Activated CD4-positive, alpha-beta T cell treated with anti-CD3 and anti-CD28 coated beads for 36 hours (primary cell): Measurements from ENCODE around the gene ZC3H4. TPM values are rescaled to one million over a fixed set of nuclear protein-coding genes. Genes with fewer than 3 reads are reported as not detected.
A peak's percentile ranks its signal among the peaks of the same experiment; 100 is the strongest.

Experiments
- ATAC-seq: fragments of 200-7000 bp; cut with Tn5 transposase; one replicate; pipeline ENCODE4 v1.10.0; 2021; ENCODE audit warnings: mild to moderate bottlenecking, moderate library complexity
- CTCF ChIA-PET: fragments of 350-600 bp; sonication (Branson Sonifier 250); formaldehyde crosslinking; loops from one replicate; lab custom pipeline; 2021; ENCODE audit warnings: antibody characterized with exemption; lab: Charles Lee
- POLR2A ChIA-PET: fragments of 350-600 bp; sonication (Branson Sonifier 250); formaldehyde crosslinking; loops from one replicate; lab custom pipeline; 2021; ENCODE audit warnings: antibody characterized with exemption, inconsistent platforms; lab: Charles Lee
- DNase-seq: peaks from one replicate; pipeline ENCODE4 v3.0.0-alpha.2; 2020
- H3K27ac Mint-ChIP-seq: one replicate; pipeline ENCODE4 v1.8.0; 2021; ENCODE audit warnings: mixed read lengths
- H3K27me3 Mint-ChIP-seq: one replicate; pipeline ENCODE4 v1.8.0; 2021; ENCODE audit warnings: mixed read lengths
- H3K36me3 Mint-ChIP-seq: one replicate; pipeline ENCODE4 v1.8.0; 2021; ENCODE audit warnings: low read depth, mixed read lengths
- H3K4me1 Mint-ChIP-seq: one replicate; pipeline ENCODE4 v1.8.0; 2021; ENCODE audit warnings: mixed read lengths
- H3K4me3 Mint-ChIP-seq: one replicate; pipeline ENCODE4 v1.8.0; 2021; ENCODE audit warnings: mild to moderate bottlenecking, moderate library complexity, mixed read lengths
- H3K9me3 Mint-ChIP-seq: one replicate; pipeline ENCODE4 v1.8.0; 2021; ENCODE audit warnings: low read depth, mixed read lengths
- intact Hi-C, 2 experiments: fragments of 100-400 bp; cut with DNase I in 1 of 2; cut with micrococcal nuclease in 1 of 2; formaldehyde crosslinking; loops; one replicate each; pipeline versions ENCODE4 v1.14.2 to v1.15.1; 2022 to 2024; cut with DNase I, micrococcal nuclease
- total RNA-seq, 2 experiments: library from RNA; stranded (reverse); gene quantifications; one replicate each; pipeline ENCODE4 v1.2.3, GENCODE V29; 2021

ZC3H4 gene
- total RNA-seq, 2 experiments from 2014 or later, result 88.6 to 128 TPM

GRCh38 chr19:47122359-47123335 lies 9.1 kb upstream of the ZC3H4 start:
- ChIA-PET POLR2A (interaction anchor here (0.7 to 0.9 kb wide), 2 partner anchors 9 to 14 kb away, joined by 3 read pairs; partner anchors contain the start of gene ZC3H4), CTCF (interaction anchor here (0.7 to 2.3 kb wide), 14 partner anchors 8 to 122 kb away, joined by 3 to 11 read pairs (median 4); partner anchors contain the start of genes SAE1 and ZC3H4)
- Mint-ChIP-seq H3K36me3 (no peaks in the 10 kb centered on the region), H3K27ac (no peak overlapping the region), H3K4me3 (no peak overlapping the region), H3K4me1 (peaks cover 3% of the 10 kb centered on the region), H3K9me3 (no peaks in the 10 kb centered on the region), H3K27me3 (no peaks in the 10 kb centered on the region)
- no peak for DNase-seq
- no peak for ATAC-seq
- intact Hi-C loops, result no loop called here

GRCh38 chr19:47120470-47121067 lies 7.0 kb upstream of the ZC3H4 start:
- no peak for ATAC-seq
- ChIA-PET POLR2A (interaction anchor here (0.6 kb wide), 1 partner anchor 33 kb away, joined by 3 read pairs; no protein-coding TSS in a partner anchor), CTCF (interaction anchor here (0.7 to 1.1 kb wide), 3 partner anchors 40 to 108 kb away, joined by 3 read pairs; no protein-coding TSS in a partner anchor)
- H3K9me3 Mint-ChIP-seq, result no peaks in the 10 kb centered on the region
- no peaks in the 10 kb centered on the region for H3K36me3 Mint-ChIP-seq
- peaks cover 3% of the 10 kb centered on the region for H3K4me1 Mint-ChIP-seq
- H3K27me3 Mint-ChIP-seq, result no peaks in the 10 kb centered on the region
- H3K27ac Mint-ChIP-seq, result no peak overlapping the region
- no peak overlapping the region for H3K4me3 Mint-ChIP-seq
- no peak for DNase-seq
- intact Hi-C loops, result no loop called here

GRCh38 chr19:47113850-47114651 lies 475 bp upstream of the ZC3H4 start:
- Mint-ChIP-seq H3K4me1 (peaks cover 16% of the 10 kb centered on the region), H3K27ac (peak overlapping the region; percentile 100), H3K9me3 (no peaks in the 10 kb centered on the region), H3K36me3 (peaks cover 26% of the 10 kb centered on the region), H3K4me3 (peak overlapping the region; percentile 93), H3K27me3 (no peaks in the 10 kb centered on the region)
- intact Hi-C loops, result loop anchor here (1.0 to 10.0 kb wide), 29 partner anchors 16 to 1647 kb away; partner anchors contain the start of genes DHX34 (in 2 of the 2), SAE1 (in 2 of the 2), SLC1A5 (in 2 of the 2) and TMEM160 (in 2 of the 2)
- no peak for ATAC-seq
- ChIA-PET POLR2A (interaction anchor here (0.6 to 2.0 kb wide), 18 partner anchors 8 to 253 kb away, joined by 3 to 17 read pairs (median 6); partner anchors contain the start of genes CCDC9, DHX34 and SAE1), CTCF (interaction anchor here (0.7 to 3.0 kb wide), 14 partner anchors 8 to 235 kb away, joined by 3 to 16 read pairs (median 4); partner anchors contain the start of genes DHX34 and SAE1)
- no peak for DNase-seq

GRCh38 chr19:47112166-47112996 lies 1.2 kb downstream of the ZC3H4 start:
- POLR2A ChIA-PET, result interaction anchor here (0.7 to 2.0 kb wide), 16 partner anchors 17 to 251 kb away, joined by 3 to 17 read pairs (median 6); partner anchors contain the start of genes CCDC9, DHX34 and SAE1
- H3K36me3 Mint-ChIP-seq, result peaks cover 39% of the 10 kb centered on the region
- CTCF ChIA-PET, result interaction anchor here (0.7 to 2.5 kb wide), 10 partner anchors 10 to 255 kb away, joined by 3 to 9 read pairs (median 4); partner anchors contain the start of gene SAE1
- peak; percentile 92 for DNase-seq
- ATAC-seq, result peak; percentile 3
- no peaks in the 10 kb centered on the region for H3K9me3 Mint-ChIP-seq
- H3K4me3 Mint-ChIP-seq, result peak overlapping the region; percentile 93
- no peaks in the 10 kb centered on the region for H3K27me3 Mint-ChIP-seq
- intact Hi-C loops, result loop anchor here (2.0 to 10.0 kb wide), 16 partner anchors 18 to 1645 kb away; partner anchors contain the start of genes BICRA (in 1 of the 2), CALM3 (in 1 of the 2), CARD8 (in 1 of the 2) and DBP (in 1 of the 2)
- H3K4me1 Mint-ChIP-seq, result peaks cover 33% of the 10 kb centered on the region
- peak overlapping the region; percentile 100 for H3K27ac Mint-ChIP-seq

GRCh38 chr19:47111682-47112165 lies 1.9 kb downstream of the ZC3H4 start:
- Mint-ChIP-seq H3K4me3 (peak overlapping the region; percentile 93), H3K4me1 (peaks cover 39% of the 10 kb centered on the region), H3K9me3 (no peaks in the 10 kb centered on the region), H3K27me3 (no peaks in the 10 kb centered on the region), H3K27ac (peak overlapping the region; percentile 100), H3K36me3 (peaks cover 46% of the 10 kb centered on the region)
- ATAC-seq (no peak), DNase-seq (no peak)
- CTCF ChIA-PET, result interaction anchor here (0.8 to 1.9 kb wide), 3 partner anchors 75 to 149 kb away, joined by 3 to 5 read pairs (median 3); no protein-coding TSS in a partner anchor
- POLR2A ChIA-PET, result interaction anchor here (0.7 to 1.6 kb wide), 4 partner anchors 17 to 145 kb away, joined by 3 to 11 read pairs (median 4); partner anchors contain the start of gene CCDC9
- intact Hi-C loops, result loop anchor here (2.0 to 10.0 kb wide), 16 partner anchors 19 to 1644 kb away; partner anchors contain the start of genes BICRA (in 1 of the 2), CALM3 (in 1 of the 2), CARD8 (in 1 of the 2) and DBP (in 1 of the 2)

GRCh38 chr19:47111006-47111621 lies 2.5 kb downstream of the ZC3H4 start:
- H3K27ac Mint-ChIP-seq, result peak overlapping the region; percentile 100
- ATAC-seq, result no peak
- H3K27me3 Mint-ChIP-seq, result no peaks in the 10 kb centered on the region

GRCh38 chr19:47110521-47111005 lies 3.0 kb downstream of the ZC3H4 start:
- Mint-ChIP-seq H3K4me3 (peak overlapping the region; percentile 93), H3K4me1 (peaks cover 51% of the 10 kb centered on the region), H3K36me3 (peaks cover 53% of the 10 kb centered on the region), H3K9me3 (no peaks in the 10 kb centered on the region), H3K27ac (peak overlapping the region; percentile 100), H3K27me3 (no peaks in the 10 kb centered on the region)
- DNase-seq (peak; percentile 63), ATAC-seq (no peak)
- CTCF ChIA-PET, result interaction anchor here (0.8 to 1.9 kb wide), 3 partner anchors 32 to 713 kb away, joined by 3 to 5 read pairs (median 3); no protein-coding TSS in a partner anchor
- intact Hi-C loops, result loop anchor here (5.0 to 10.0 kb wide), 11 partner anchors 63 to 1643 kb away; partner anchors contain the start of genes CARD8 (in 1 of the 2), DBP (in 1 of the 2), DHX34 (in 1 of the 2) and EMP3 (in 1 of the 2)
- POLR2A ChIA-PET, result interaction anchor here (0.7 to 1.7 kb wide), 3 partner anchors 15 to 76 kb away, joined by 3 to 7 read pairs (median 5); no protein-coding TSS in a partner anchor

More at GRCh38 chr19:47111006-47111621, 2.5 kb downstream of the ZC3H4 start:
- Mint-ChIP-seq H3K4me3 (peak overlapping the region; percentile 93), H3K9me3 (no peaks in the 10 kb centered on the region), H3K4me1 (peaks cover 45% of the 10 kb centered on the region), H3K36me3 (peaks cover 48% of the 10 kb centered on the region)
- CTCF ChIA-PET, result interaction anchor here (0.8 to 1.9 kb wide), 3 partner anchors 75 to 150 kb away, joined by 3 to 5 read pairs (median 3); no protein-coding TSS in a partner anchor
- intact Hi-C loops, result loop anchor here (5.0 to 10.0 kb wide), 11 partner anchors 64 to 1644 kb away; partner anchors contain the start of genes CARD8 (in 1 of the 2), DBP (in 1 of the 2), DHX34 (in 1 of the 2) and EMP3 (in 1 of the 2)
- POLR2A ChIA-PET, result interaction anchor here (0.7 to 1.7 kb wide), 5 partner anchors 16 to 145 kb away, joined by 3 to 5 read pairs (median 4); partner anchors contain the start of gene CCDC9
- peak; percentile 74 for DNase-seq
